ENCODE measurements around the gene GTF2H4.

GTF2H4 gene

GRCh38 chr6:30889921-30890645 is 17.9 kb upstream of the GTF2H4 start:
- no peak overlapping the region for H3K4me3 ChIP-seq (ENCODE audit: extremely low read depth, insufficient read depth, low read length, poor library complexity, severe bottlenecking)
- H3K36me3 ChIP-seq (ENCODE audit: control insufficient read depth, insufficient read depth, low read length) = peaks cover 61% of the 10 kb centered on the region
- WGBS, 2 experiments (ENCODE audit: insufficient coverage in 2 of 2) = 96 to 97% methylated on average over 13 to 14 of the region's 14 CpGs
- H3K9me3 ChIP-seq (ENCODE audit: control insufficient read depth, low read length) = no peaks in the 10 kb centered on the region
- H3K27ac ChIP-seq (ENCODE audit: low read depth, low read length, severe bottlenecking) = no peak overlapping the region
- H3K4me1 ChIP-seq (ENCODE audit: control insufficient read depth, insufficient read depth, low read length, poor library complexity, severe bottlenecking) = peaks cover 26% of the 10 kb centered on the region

- WGBS, 2 experiments (ENCODE audit: insufficient coverage in 2 of 2) = 89 to 97% methylated on average over 7 to 11 of the region's 12 CpGs
- H3K9me3 ChIP-seq (ENCODE audit: control insufficient read depth, low read length) = no peaks in the 10 kb centered on the region
- peaks cover 21% of the 10 kb centered on the region for H3K4me1 ChIP-seq (ENCODE audit: control insufficient read depth, insufficient read depth, low read length, poor library complexity, severe bottlenecking)
- no peak overlapping the region for H3K4me3 ChIP-seq (ENCODE audit: extremely low read depth, insufficient read depth, low read length, poor library complexity, severe bottlenecking)
- no peak overlapping the region for H3K27ac ChIP-seq (ENCODE audit: low read depth, low read length, severe bottlenecking)
- H3K36me3 ChIP-seq (ENCODE audit: control insufficient read depth, insufficient read depth, low read length) = peaks cover 69% of the 10 kb centered on the region
Measured at GRCh38 chr6:30890646-30891449, 17.2 kb upstream of the GTF2H4 start.

DNA sequence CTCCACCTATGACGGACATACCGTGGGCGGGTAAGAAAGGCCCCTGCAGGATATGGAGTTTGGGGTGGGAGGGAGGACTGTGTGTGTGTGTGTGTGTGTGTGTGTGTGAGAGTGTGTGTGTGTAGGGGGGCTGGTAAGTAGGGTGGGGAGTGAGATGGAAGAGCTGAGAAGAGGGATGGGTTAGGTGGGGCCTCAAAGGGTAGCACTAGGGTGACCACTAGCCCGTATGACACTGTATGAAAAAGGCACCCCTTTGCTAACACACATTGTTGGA is 16.6 kb upstream of the GTF2H4 start:
- Histone ChIP-seq H3K27ac (ENCODE audit: low read depth, low read length, severe bottlenecking) (no peak overlapping the region), H3K4me3 (ENCODE audit: extremely low read depth, insufficient read depth, low read length, poor library complexity, severe bottlenecking) (no peak overlapping the region), H3K4me1 (ENCODE audit: control insufficient read depth, insufficient read depth, low read length, poor library complexity, severe bottlenecking) (peaks cover 20% of the 10 kb centered on the region), H3K36me3 (ENCODE audit: control insufficient read depth, insufficient read depth, low read length) (peaks cover 72% of the 10 kb centered on the region), H3K9me3 (ENCODE audit: control insufficient read depth, low read length) (no peaks in the 10 kb centered on the region)
- WGBS, 2 experiments (ENCODE audit: insufficient coverage in 2 of 2) = 94% methylated on average over 3 of the region's 4 CpGs; no CpG with 5 or more reads in 1 of the 2 experiments

DNA sequence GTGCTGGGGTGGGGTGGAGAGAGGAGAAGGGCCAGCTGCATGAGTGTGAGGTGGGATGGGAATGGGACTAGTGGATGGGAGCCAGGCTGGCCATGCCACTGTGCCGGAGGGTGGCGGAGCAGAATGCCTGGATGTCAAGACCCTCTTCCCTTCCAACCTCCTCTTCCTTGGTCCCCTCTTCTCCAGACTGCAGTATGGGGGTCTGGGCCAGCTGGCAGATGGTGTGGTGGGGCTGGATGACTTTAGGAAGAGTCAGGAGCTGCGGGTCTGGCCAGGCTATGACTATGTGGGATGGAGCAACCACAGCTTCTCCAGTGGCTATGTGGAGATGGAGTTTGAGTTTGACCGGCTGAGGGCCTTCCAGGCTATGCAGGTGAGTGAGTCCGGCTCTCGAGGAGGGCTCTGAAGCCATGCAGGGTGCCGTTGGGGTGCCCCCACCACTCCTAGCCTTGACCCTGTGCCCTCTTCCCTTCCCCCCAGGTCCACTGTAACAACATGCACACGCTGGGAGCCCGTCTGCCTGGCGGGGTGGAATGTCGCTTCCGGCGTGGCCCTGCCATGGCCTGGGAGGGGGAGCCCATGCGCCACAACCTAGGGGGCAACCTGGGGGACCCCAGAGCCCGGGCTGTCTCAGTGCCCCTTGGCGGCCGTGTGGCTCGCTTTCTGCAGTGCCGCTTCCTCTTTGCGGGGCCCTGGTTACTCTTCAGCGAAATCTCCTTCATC is 16.0 kb upstream of the GTF2H4 start:
- Histone ChIP-seq H3K27ac (ENCODE audit: low read depth, low read length, severe bottlenecking) (no peak overlapping the region), H3K9me3 (ENCODE audit: control insufficient read depth, low read length) (no peaks in the 10 kb centered on the region), H3K4me1 (ENCODE audit: control insufficient read depth, insufficient read depth, low read length, poor library complexity, severe bottlenecking) (peaks cover 15% of the 10 kb centered on the region), H3K36me3 (ENCODE audit: control insufficient read depth, insufficient read depth, low read length) (peaks cover 78% of the 10 kb centered on the region), H3K4me3 (ENCODE audit: extremely low read depth, insufficient read depth, low read length, poor library complexity, severe bottlenecking) (no peak overlapping the region)
- WGBS, 2 experiments (ENCODE audit: insufficient coverage in 2 of 2) = 90 to 92% methylated on average over 18 of the region's 21 CpGs

GRCh38 chr6:30893001-30893591 is 14.9 kb upstream of the GTF2H4 start:
- Histone ChIP-seq H3K36me3 (ENCODE audit: control insufficient read depth, insufficient read depth, low read length) (peaks cover 83% of the 10 kb centered on the region), H3K4me3 (ENCODE audit: extremely low read depth, insufficient read depth, low read length, poor library complexity, severe bottlenecking) (no peak overlapping the region), H3K4me1 (ENCODE audit: control insufficient read depth, insufficient read depth, low read length, poor library complexity, severe bottlenecking) (peaks cover 8% of the 10 kb centered on the region), H3K9me3 (ENCODE audit: control insufficient read depth, low read length) (no peaks in the 10 kb centered on the region), H3K27ac (ENCODE audit: low read depth, low read length, severe bottlenecking) (no peak overlapping the region)
- WGBS, 2 experiments (ENCODE audit: insufficient coverage in 2 of 2) = 90 to 93% methylated on average over 13 to 16 of the region's 16 CpGs

DNA sequence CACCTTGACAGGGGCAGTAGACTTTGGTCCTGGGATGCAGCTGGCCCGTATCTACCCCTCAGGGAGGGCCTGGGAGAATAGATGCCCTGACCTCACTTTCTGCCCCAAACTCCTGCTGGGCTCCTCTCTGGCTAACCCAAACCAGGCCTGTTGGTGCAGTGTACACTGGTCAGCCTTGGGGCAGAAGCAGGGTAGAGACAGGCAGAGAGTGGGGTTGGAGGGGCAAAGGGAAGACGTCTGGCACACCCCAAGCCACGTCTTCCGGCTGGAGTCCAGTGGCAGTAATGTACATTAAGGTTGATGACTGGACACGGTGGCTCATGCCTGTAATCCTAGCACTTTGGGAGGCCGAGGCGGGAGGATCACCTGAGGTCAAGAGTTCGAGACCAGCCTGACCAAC is 14.3 kb upstream of the GTF2H4 start:
- Histone ChIP-seq H3K36me3 (ENCODE audit: control insufficient read depth, insufficient read depth, low read length) (peaks cover 87% of the 10 kb centered on the region), H3K4me1 (ENCODE audit: control insufficient read depth, insufficient read depth, low read length, poor library complexity, severe bottlenecking) (peaks cover 2% of the 10 kb centered on the region), H3K27ac (ENCODE audit: low read depth, low read length, severe bottlenecking) (no peak overlapping the region), H3K9me3 (ENCODE audit: control insufficient read depth, low read length) (no peaks in the 10 kb centered on the region), H3K4me3 (ENCODE audit: extremely low read depth, insufficient read depth, low read length, poor library complexity, severe bottlenecking) (no peak overlapping the region)
- WGBS, 2 experiments (ENCODE audit: insufficient coverage in 2 of 2) = 93% methylated on average over 8 of the region's 8 CpGs

- Histone ChIP-seq H3K9me3 (ENCODE audit: control insufficient read depth, low read length) (no peaks in the 10 kb centered on the region), H3K36me3 (ENCODE audit: control insufficient read depth, insufficient read depth, low read length) (peaks cover 87% of the 10 kb centered on the region), H3K4me1 (ENCODE audit: control insufficient read depth, insufficient read depth, low read length, poor library complexity, severe bottlenecking) (no peaks in the 10 kb centered on the region), H3K27ac (ENCODE audit: low read depth, low read length, severe bottlenecking) (no peak overlapping the region), H3K4me3 (ENCODE audit: extremely low read depth, insufficient read depth, low read length, poor library complexity, severe bottlenecking) (no peak overlapping the region)
- WGBS, 2 experiments (ENCODE audit: insufficient coverage in 2 of 2) = 96 to 98% methylated on average over 7 to 12 of the region's 12 CpGs
Measured at GRCh38 chr6:30894381-30894780, 13.6 kb upstream of the GTF2H4 start.

DNA sequence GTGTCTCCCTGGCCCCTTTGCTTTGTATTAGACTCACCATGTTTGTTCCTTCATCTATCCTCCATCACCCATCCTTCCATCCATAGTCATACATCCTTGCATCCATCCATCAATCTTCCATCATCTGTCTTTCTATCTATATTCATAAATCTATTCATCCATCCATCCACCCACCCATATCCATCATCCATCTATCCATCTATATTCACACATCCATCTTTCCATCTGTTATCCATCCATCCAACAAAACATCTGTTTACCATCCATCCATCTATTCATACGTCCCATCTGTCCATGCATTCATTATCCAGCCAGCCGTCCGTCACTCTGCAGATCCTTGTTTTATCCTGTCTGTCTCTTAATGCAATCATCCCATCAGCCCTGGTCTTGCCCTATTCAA is 13.1 kb upstream of the GTF2H4 start:
- 96 to 100% methylated on average over 3 of the region's 3 CpGs for WGBS, 2 experiments (ENCODE audit: insufficient coverage in 2 of 2)
- Histone ChIP-seq H3K9me3 (ENCODE audit: control insufficient read depth, low read length) (no peaks in the 10 kb centered on the region), H3K4me1 (ENCODE audit: control insufficient read depth, insufficient read depth, low read length, poor library complexity, severe bottlenecking) (no peaks in the 10 kb centered on the region), H3K27ac (ENCODE audit: low read depth, low read length, severe bottlenecking) (no peak overlapping the region), H3K4me3 (ENCODE audit: extremely low read depth, insufficient read depth, low read length, poor library complexity, severe bottlenecking) (no peak overlapping the region), H3K36me3 (ENCODE audit: control insufficient read depth, insufficient read depth, low read length) (peaks cover 86% of the 10 kb centered on the region)

GRCh38 chr6:30895343-30895742 is 12.7 kb upstream of the GTF2H4 start:
- whole genome bisulfite sequencing, 2 experiments (ENCODE audit: insufficient coverage in 2 of 2) = 88 to 89% methylated on average over 7 to 10 of the region's 10 CpGs
- no peaks in the 10 kb centered on the region for H3K9me3 ChIP-seq (ENCODE audit: control insufficient read depth, low read length)
- no peak overlapping the region for H3K4me3 ChIP-seq (ENCODE audit: extremely low read depth, insufficient read depth, low read length, poor library complexity, severe bottlenecking)
- H3K27ac ChIP-seq (ENCODE audit: low read depth, low read length, severe bottlenecking) = no peak overlapping the region
- H3K4me1 ChIP-seq (ENCODE audit: control insufficient read depth, insufficient read depth, low read length, poor library complexity, severe bottlenecking) = no peaks in the 10 kb centered on the region
- H3K36me3 ChIP-seq (ENCODE audit: control insufficient read depth, insufficient read depth, low read length) = peaks cover 83% of the 10 kb centered on the region

- no peaks in the 10 kb centered on the region for H3K9me3 ChIP-seq (ENCODE audit: control insufficient read depth, low read length)
- no peak overlapping the region for H3K4me3 ChIP-seq (ENCODE audit: extremely low read depth, insufficient read depth, low read length, poor library complexity, severe bottlenecking)
- H3K36me3 ChIP-seq (ENCODE audit: control insufficient read depth, insufficient read depth, low read length) = peaks cover 72% of the 10 kb centered on the region
- 88 to 89% methylated on average over 7 to 10 of the region's 13 CpGs for WGBS, 2 experiments (ENCODE audit: insufficient coverage in 2 of 2)
- no peak overlapping the region for H3K27ac ChIP-seq (ENCODE audit: low read depth, low read length, severe bottlenecking)
- H3K4me1 ChIP-seq (ENCODE audit: control insufficient read depth, insufficient read depth, low read length, poor library complexity, severe bottlenecking) = no peaks in the 10 kb centered on the region
Measured at GRCh38 chr6:30896541-30896940, 11.5 kb upstream of the GTF2H4 start.
